H1 (cell line): ENCODE results near the gene TAX1BP1.

Experiments
- ATF3 ChIP-seq: IDR thresholded peaks from 2 replicates; pipeline ENCODE4 v1.6.1; 2011; ENCODE audit warnings: low read depth, mild to moderate bottlenecking, low read length; ENCODE audit not compliant: insufficient read depth
- CEBPB ChIP-seq: IDR thresholded peaks from 2 replicates; pipeline ENCODE4 v1.6.1; 2012; ENCODE audit warnings: low read depth, low read length
- CTCF ChIP-seq, 3 experiments: IDR thresholded peaks; 1 replicate in 2 of 3; 2 replicates in 1 of 3; pipeline versions ENCODE4 v1.5.1 to v1.6.1; 2011; ENCODE audit warnings: low read length in 3 of 3, mild to moderate bottlenecking in 3 of 3, inconsistent platforms in 2 of 3, low read depth in 1 of 3, moderate library complexity in 1 of 3; ENCODE audit not compliant: insufficient read depth in 1 of 3; ENCODE audit errors: control extremely low read depth in 1 of 3
- EZH2 ChIP-seq: fragments of 200-600 bp; sonication (generic); IDR thresholded peaks from 2 replicates; pipeline ENCODE4 v1.7.1; 2012; ENCODE audit warnings: low read depth, mild to moderate bottlenecking, moderate library complexity, low read length, inconsistent platforms; ENCODE audit not compliant: severe bottlenecking
- GABPA ChIP-seq: IDR thresholded peaks from 2 replicates; pipeline ENCODE4 v1.6.1; 2011; ENCODE audit warnings: mild to moderate bottlenecking, low read length, moderate library complexity, borderline replicate concordance; ENCODE audit not compliant: insufficient read depth
- JUN ChIP-seq: IDR thresholded peaks from 2 replicates; pipeline ENCODE4 v1.6.1; 2011; ENCODE audit warnings: low read depth, mild to moderate bottlenecking, improper control_type of control experiment, low read length
- MAX ChIP-seq: IDR thresholded peaks from 2 replicates; pipeline ENCODE4 v1.6.1; 2012; ENCODE audit warnings: inconsistent platforms
- PHF8 ChIP-seq: fragments of 200-600 bp; sonication (generic); conservative IDR thresholded peaks from 2 replicates; pipeline ENCODE4 v1.7.1; 2012; ENCODE audit warnings: low read depth, mild to moderate bottlenecking, inconsistent platforms, low read length, moderate library complexity
- POLR2A ChIP-seq, 2 experiments: IDR thresholded peaks; 1 replicate in 1 of 2; 2 replicates in 1 of 2; pipeline ENCODE4 v1.6.1; 2011; ENCODE audit warnings: low read depth in 2 of 2, low read length in 2 of 2, mild to moderate bottlenecking in 2 of 2; ENCODE audit errors: control extremely low read depth in 1 of 2
- SIN3A ChIP-seq, 2 experiments: IDR thresholded peaks in 1 of 2; conservative IDR thresholded peaks in 1 of 2; 2 replicates each; pipeline ENCODE4 v1.6.1; 2011 to 2012; ENCODE audit warnings: low read length in 2 of 2, improper control_type of control experiment in 1 of 2, low read depth in 1 of 2, mild to moderate bottlenecking in 1 of 2
- SIX5 ChIP-seq: IDR thresholded peaks from 2 replicates; pipeline ENCODE4 v1.6.1; 2011; ENCODE audit warnings: mild to moderate bottlenecking, low read depth, low read length

- TF ChIP-seq EZH2 (no peak), SIX5 (no peak), CTCF (IDR thresholded peaks at IDR 0.05; ENCODE audit: control extremely low read depth in 1 of 3, insufficient read depth in 1 of 3, low read depth in 1 of 3, low read length in 3 of 3) (no peak), JUN (no peak), POLR2A (IDR thresholded peaks at IDR 0.05; ENCODE audit: control extremely low read depth in 1 of 2, low read depth in 2 of 2, low read length in 2 of 2) (no peak), SIN3A (conservative IDR thresholded peaks at IDR 0.05 in 1 of 2, IDR thresholded peaks at IDR 0.05 in 1 of 2; ENCODE audit: low read depth in 1 of 2, low read length in 2 of 2) (no peak), GABPA (no peak), CEBPB (no peak), MAX (no peak), ATF3 (no peak), PHF8 (no peak)
Measured at GRCh38 chr7:27822245-27822644, 82.3 kb downstream of the TAX1BP1 start.
